Lower leg skin (tissue), 3 donors: Measurements from ENCODE around the gene SMC6.

Experiments
- CTCF ChIP-seq, 3 donors: fragments of 450-650 bp; IDR thresholded peaks; one replicate each; pipeline ENCODE4 v1.5.1; 2016; ENCODE audit warnings: antibody characterized with exemption in 3 of 3, mild to moderate bottlenecking in 3 of 3, moderate library complexity in 2 of 3
- POLR2A ChIP-seq, 2 donors: fragments of 450-650 bp; IDR thresholded peaks; one replicate each; pipeline ENCODE4 v1.6.1; 2016 to 2017; ENCODE audit warnings: antibody characterized with exemption in 2 of 2, mild to moderate bottlenecking in 1 of 2, moderate library complexity in 1 of 2

GRCh38 chr2:17708501-17708900 is 45.1 kb downstream of the SMC6 start:
- TF ChIP-seq POLR2A (IDR thresholded peaks at IDR 0.05) (no peak), CTCF (IDR thresholded peaks at IDR 0.05) (no peak)
